Ureter (tissue), 1 donor: Measurements from ENCODE around the gene SLX9. TPM values are rescaled to one million over a fixed set of nuclear protein-coding genes. Genes with fewer than 3 reads are reported as not detected.

Experiments
- DNase-seq: peaks from one replicate; pipeline ENCODE4 v3.0.0-alpha.2; 2020; ENCODE audit warnings: low spot score
- total RNA-seq: library from RNA; stranded (reverse); gene quantifications from one replicate; pipeline ENCODE4 v1.2.4, GENCODE V29; 2023
- donor health status: DM: yes; HTN: yes; CAD: no.

Gene SLX9
- total RNA-seq, 1 donor from 2014 or later = 32.4 TPM

DNA sequence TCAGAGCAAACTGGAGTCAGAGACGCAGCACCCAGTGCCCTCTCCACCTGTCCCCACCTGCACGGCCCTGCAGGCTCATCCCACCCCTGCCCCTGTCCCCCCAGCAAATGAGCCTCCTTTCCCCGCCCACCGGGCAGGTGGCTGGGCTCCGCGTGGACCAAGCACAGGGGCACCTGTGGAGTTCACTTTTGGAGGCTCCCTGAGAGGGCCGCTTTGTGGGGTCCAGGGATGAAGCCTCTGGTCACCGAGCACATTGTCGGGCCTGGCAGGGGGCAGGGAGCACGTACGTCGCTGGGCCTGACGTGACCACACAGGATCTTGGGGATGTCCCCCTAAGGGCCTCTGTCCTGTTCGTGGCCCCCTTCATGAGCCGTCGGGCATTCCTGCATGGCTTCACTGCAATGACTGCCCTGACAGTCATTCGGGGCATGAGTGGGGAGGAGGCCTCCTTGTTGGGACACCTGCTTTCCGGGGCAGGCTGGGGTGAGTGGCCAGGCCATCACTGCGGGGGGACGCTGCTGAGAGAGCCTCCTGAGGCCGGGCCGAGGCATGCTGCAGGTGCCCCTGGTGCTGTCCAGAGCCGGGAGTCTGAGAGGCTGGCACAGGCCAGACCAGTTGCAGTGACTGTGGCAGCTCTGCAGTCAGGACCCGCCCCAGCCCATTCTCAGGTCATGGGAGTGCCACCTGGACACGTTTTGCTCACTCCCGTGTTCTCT is 19.7 kb downstream of the SLX9 start:
- no peak for DNase-seq

GRCh38 chr21:44960141-44961092 is 20.6 kb downstream of the SLX9 start:
- no peak for DNase-seq

GRCh38 chr21:44962403-44962966 is 22.7 kb downstream of the SLX9 start:
- DNase-seq = no peak

- DNase-seq = no peak
Measured at GRCh38 chr21:44964381-44964780, 24.6 kb downstream of the SLX9 start.

- DNase-seq = no peak
Measured at GRCh38 chr21:44965251-44966022, 25.6 kb downstream of the SLX9 start.

GRCh38 chr21:44966135-44967081 is 26.6 kb downstream of the SLX9 start:
- DNase-seq = peak; percentile 71

- DNase-seq = no peak
Measured at GRCh38 chr21:44967082-44968047, 27.5 kb downstream of the SLX9 start.

DNA sequence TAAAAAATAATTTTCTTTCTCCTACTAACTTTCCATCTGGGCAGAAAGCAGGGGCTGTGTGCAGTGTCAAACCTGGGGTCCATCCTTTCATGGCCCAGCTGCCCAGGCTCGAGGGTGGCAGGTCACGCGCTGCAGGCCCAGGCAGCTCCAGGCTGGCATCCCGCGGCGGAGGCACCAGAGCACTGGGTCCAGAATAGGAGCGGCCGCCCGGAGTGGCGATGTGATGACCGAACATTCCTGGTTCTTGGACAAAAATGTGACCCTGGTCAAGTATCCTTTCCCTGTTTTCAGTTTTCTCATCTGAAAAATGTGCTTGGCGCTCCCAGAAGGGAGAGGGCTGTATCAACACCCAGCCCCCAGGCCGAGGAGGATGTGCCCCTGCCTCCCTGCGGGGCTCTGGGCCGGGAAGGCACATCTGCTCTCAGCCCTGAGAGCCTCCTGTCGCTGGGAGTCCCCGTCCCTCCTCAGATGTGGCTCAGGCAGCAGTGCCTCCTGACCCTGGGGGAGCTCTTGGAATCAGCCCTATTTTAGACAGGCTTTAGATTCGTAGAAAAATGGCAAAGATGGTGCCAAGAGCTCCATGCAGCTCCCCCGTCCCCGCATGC is 29.3 kb downstream of the SLX9 start:
- no peak for DNase-seq

DNA sequence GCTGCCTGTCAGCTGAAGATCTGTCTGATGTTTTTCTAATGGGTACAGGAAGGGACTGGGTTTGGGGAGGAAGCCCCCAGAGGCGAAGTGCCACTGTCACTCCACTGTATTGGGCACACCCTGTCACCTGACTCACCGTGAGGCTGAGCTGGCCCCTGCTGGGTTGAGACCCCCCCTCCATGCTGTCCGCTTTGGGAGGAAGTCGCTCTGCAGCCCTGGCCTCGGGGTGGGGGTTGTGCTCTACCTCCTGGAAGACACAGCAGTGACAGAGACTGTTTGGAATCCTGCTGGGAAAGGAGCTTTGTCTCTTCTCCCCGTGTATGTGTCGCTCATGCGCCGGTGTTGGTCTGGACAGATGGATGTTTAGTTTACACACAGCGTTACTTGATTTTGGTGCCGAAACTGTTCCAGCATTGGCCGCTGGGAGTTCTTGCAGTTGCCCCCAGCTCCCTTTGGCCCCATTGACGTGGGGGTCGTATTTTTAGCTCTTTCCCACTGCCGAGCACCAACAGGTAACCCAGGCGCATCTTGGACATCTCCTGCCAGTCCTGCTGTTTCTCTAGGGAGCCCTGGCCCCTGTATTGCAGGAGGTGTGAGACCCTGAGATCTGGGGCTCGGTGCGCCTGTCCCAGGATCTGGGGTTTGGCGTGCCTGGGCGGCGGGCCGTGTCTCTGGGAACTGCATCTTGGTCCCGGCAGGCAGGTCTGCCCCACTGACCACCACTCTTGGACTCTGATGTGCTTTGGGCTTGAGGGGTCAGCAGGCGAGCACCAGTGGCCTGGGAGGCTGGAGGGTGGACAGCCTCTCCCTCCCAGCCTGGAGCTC is 30.3 kb downstream of the SLX9 start:
- no peak for DNase-seq

- no peak for DNase-seq
Measured at GRCh38 chr21:44970766-44971671, 31.2 kb downstream of the SLX9 start.

- no peak for DNase-seq
Measured at GRCh38 chr21:44971672-44971995, 31.8 kb downstream of the SLX9 start.

GRCh38 chr21:44972301-44972814 is 32.5 kb downstream of the SLX9 start:
- no peak for DNase-seq

GRCh38 chr21:44972821-44973220 is 33.0 kb downstream of the SLX9 start:
- no peak for DNase-seq

GRCh38 chr21:44973598-44973997 is 33.8 kb downstream of the SLX9 start:
- no peak for DNase-seq

DNA sequence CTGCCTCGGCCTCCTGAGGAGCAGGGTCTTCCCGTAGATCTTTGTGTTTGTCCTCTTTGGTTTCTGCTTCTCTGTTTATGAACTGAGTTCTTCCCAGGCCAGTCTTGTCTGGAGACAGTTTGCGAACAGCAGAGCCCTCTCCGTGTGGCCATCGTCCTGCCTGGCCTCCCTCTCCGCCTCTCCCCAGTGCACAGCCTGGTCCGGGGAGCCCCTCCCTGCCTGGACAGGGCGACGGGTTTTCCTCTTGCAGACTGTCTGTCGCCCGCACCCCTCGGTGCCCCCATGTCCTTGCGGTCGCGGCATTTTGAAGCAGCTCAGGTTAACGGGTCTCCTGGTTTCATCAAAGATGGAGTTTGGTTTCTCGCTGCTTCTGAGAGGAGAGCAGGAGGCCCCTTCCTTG is 34.8 kb downstream of the SLX9 start:
- no peak for DNase-seq

GRCh38 chr21:44975720-44976555 is 36.1 kb downstream of the SLX9 start:
- DNase-seq = no peak
